ENCODE results near the gene ABCA1.
"Not testable (repeated sequence)": the region's sequence is repeated elsewhere in the genome, so short reads cannot be mapped to it uniquely, and the experiment has no call there.

The ABCA1 gene, protein sequence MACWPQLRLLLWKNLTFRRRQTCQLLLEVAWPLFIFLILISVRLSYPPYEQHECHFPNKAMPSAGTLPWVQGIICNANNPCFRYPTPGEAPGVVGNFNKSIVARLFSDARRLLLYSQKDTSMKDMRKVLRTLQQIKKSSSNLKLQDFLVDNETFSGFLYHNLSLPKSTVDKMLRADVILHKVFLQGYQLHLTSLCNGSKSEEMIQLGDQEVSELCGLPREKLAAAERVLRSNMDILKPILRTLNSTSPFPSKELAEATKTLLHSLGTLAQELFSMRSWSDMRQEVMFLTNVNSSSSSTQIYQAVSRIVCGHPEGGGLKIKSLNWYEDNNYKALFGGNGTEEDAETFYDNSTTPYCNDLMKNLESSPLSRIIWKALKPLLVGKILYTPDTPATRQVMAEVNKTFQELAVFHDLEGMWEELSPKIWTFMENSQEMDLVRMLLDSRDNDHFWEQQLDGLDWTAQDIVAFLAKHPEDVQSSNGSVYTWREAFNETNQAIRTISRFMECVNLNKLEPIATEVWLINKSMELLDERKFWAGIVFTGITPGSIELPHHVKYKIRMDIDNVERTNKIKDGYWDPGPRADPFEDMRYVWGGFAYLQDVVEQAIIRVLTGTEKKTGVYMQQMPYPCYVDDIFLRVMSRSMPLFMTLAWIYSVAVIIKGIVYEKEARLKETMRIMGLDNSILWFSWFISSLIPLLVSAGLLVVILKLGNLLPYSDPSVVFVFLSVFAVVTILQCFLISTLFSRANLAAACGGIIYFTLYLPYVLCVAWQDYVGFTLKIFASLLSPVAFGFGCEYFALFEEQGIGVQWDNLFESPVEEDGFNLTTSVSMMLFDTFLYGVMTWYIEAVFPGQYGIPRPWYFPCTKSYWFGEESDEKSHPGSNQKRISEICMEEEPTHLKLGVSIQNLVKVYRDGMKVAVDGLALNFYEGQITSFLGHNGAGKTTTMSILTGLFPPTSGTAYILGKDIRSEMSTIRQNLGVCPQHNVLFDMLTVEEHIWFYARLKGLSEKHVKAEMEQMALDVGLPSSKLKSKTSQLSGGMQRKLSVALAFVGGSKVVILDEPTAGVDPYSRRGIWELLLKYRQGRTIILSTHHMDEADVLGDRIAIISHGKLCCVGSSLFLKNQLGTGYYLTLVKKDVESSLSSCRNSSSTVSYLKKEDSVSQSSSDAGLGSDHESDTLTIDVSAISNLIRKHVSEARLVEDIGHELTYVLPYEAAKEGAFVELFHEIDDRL (N-terminal part only)

DNA sequence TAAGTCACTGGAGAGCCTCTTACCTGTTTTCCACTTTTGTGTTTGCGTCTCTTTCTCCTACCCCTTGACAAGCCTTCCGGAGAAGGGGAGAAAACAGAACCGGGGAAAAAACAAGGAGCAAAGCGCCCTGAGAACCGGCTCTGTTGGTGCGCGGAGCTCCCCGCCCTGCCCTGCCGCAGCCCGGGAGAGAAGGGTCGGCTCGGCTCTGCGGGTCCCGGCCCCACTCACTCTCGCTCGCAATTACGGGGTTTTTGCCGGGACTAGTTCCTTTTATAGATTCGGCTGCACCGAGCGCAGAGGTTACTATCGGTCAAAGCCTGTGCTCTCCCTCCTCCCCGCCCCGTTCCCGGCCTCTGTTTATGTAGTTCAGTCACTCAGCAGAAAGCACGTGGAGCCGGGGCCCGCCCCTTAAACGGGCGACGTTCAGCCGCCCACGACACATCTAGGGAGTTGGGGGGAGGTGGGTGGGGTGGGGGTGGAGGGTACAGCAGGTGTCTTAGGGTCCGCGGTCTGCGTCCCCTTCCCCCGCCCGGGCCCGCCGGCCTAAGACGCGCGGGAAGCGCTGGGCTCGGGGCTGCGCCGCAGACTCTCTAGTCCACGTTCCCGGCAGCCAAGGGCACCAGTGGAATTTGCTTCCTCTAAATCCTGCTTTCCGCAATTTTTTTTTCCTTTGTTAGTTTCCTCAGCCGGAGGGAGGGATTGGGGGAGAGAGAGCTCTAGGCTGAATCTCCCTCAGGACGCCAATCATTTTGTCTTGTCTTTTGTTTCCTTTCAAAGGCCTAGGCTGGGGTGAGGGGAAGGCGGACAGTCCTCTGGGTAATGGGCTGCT lies at the start of gene ABCA1:
TSS of gene ABCA1 (minus strand) at position 244 of the 829 bp plus-strand sequence. CDS start 24,476 bp downstream, outside the sequence.
- DNase-seq (ENCODE audit: low spot score), result peak; percentile 79

DNA sequence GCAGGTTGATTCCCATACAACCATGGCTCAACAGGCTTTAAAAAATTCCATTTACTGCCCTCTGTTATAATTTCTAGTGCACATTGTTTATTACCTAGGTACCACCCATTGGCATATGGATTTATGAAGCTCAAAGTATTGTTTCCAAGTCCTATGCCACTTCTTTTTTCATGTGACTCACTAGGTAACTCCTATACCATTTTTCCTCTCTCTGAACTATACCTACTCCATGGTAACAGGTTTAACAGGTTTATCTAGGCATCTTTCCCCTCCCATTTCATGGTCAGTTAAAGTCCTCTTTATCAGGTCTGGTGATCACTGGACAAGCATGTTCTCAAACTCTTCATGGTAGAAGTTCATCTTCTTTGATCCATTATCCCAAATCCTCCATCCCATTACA lies 49.6 kb upstream of the ABCA1 start:
- DNase-seq (ENCODE audit: low spot score), result no peak

DNA sequence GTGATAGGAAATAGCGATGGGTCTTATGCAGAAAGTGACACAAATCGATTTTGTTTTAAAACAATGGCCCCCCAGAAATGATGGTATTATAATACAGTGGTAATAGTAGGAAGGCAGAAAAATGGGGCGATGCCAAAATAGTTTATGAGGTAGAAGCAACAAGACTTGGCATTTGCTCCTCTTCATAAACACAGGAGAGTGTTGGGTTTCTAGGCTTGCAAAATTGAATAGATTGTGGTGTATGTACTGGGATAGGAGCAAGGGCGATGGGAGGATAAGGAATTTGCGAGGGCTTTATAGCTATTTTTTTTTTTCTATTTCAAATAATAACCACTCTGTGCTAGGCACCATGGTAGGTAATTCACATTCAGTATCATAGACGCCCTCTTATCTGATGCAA lies 49.2 kb upstream of the ABCA1 start:
- no peak for DNase-seq (ENCODE audit: low spot score)

DNA sequence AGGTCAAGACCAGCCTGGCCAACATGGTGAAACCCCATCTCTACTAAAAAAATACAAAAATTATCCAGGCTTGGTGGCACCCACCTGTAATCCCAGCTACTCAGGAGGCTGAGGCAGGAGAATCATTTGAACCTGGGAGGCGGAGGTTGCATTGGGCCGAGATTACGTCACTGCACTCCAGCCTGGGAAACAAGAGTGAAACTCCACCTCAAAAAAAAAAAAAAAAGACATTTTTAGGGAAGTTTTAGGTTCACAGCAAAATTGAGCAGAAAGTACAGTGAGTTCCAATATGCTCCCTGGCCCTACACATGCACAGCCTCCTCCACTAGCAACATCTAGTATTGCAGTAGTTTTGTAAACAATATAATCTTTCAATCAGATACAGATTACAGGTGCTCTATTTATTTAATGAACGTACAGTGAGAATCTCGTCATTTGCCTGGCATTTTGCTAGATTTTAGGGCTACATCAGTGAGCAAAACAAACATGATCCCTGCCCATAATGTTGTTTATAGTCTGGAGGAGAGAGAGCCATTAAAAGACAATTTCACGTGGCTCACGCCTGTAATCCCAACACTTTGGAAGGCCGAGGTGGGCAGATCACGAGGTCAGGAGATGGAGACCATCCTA lies 48.1 kb upstream of the ABCA1 start:
- DNase-seq (ENCODE audit: low spot score), result not testable (repeated sequence)

DNA sequence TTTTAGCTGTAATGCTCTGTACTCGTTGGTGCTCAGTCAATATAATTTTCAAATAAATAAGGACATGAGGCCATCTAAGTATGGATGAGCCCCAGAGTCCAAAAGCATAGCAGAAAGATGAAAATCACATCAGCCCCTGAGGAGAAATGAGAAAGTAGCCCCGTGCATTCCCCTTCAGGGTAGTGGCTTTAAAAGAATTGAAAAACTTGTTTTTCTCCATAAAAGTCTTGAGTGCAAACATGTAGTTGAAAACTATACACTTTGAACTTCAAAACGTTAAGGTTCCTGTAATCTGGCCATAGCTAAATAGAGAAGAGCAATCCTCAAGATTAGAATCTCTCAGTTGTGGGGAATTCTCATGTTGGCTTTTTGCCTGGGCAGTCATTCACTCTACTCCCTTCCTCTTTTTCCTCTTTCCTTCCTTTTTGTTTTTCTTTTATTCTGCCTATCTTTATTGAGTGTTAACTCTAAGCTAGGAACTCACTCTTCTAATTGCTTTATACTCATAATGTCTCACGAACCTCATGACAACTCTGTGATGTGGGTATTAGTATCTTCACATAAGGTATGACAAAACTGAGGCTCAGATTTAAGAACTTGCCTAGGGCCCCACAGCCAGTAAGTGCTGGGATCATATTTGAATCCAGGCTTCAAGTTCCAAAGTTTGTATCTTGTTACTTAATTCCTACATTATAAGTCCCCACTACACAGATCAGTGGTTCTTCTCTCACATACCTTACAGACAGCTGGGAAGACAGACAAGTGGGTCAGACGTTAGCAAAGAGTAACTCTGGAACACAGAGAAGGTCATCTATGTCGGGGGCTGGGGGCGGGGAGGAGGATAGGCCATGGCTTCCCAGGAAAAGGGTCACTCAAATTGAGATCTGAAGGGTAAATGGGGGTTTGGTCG lies 46.4 kb upstream of the ABCA1 start:
- no peak for DNase-seq (ENCODE audit: low spot score)

- no peak for DNase-seq (ENCODE audit: low spot score)
Observed at GRCh38 chr9:104972242-104972866, 44.4 kb upstream of the ABCA1 start.

DNA sequence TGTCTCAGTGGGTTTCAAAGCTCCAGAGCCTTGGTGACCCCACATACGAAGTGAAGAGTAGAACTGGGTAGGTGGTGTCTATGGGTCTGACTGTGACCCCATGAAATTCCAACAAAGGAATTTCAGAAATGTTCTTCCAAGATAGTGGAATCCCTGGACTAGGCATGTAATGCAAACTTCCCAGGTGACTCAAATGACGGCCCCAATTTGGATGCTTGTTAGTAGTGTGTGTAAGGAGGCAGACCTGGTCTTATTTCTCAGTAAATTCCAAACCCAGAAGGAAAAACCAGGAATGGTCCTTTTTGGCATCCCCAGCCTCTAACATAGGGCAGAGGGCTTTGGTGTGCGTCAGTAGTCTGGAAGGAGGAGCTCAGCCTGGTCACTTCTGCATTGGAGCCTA lies 43.6 kb upstream of the ABCA1 start:
- no peak for DNase-seq (ENCODE audit: low spot score)

DNA sequence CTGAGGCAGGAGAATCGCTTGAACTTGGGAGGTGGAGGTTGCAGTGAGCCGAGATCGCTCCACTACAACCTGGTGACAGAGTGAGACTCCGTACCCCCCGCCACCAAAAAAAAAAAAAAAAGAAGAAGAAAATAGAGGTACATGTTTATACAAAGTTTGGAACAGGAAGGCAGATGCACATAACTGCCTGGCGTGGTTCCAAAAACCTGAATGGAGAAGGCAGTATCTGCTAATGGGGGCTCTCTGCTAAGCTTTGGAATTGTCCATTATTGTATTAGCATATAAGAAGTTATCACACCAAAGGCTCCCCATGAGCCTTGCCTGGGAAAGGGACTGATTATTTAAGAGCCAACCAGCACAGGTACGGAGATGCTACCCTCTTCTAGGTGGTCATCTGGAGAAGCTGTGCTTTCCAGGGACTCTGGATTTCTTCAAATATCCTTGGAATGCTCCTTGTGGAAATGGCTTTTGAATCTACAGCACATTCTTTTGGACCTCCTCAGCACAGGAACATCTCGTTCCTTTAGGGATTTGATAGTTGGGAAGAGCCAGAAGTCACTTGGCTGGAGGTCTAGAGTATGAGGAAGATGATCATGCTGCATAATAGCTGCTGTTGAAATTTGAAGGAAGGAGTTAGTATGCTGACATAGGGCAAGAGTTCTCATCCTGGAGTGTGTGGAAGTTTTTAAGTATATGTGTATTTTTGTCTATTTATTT lies 42.5 kb upstream of the ABCA1 start:
- no peak for DNase-seq (ENCODE audit: low spot score)

- no peak for DNase-seq (ENCODE audit: low spot score)
Observed at GRCh38 chr9:104969116-104969515, 41.2 kb upstream of the ABCA1 start.

- peak; percentile 84 for DNase-seq (ENCODE audit: low spot score)
Observed at GRCh38 chr9:104968025-104968982, 40.3 kb upstream of the ABCA1 start.

- DNase-seq (ENCODE audit: low spot score), result no peak
Observed at GRCh38 chr9:104963076-104963475, 35.1 kb upstream of the ABCA1 start.

GRCh38 chr9:104961701-104962359 lies 33.9 kb upstream of the ABCA1 start:
- DNase-seq (ENCODE audit: low spot score), result no peak

GRCh38 chr9:104961238-104961637 lies 33.3 kb upstream of the ABCA1 start:
- peak; percentile 89 for DNase-seq (ENCODE audit: low spot score)

DNA sequence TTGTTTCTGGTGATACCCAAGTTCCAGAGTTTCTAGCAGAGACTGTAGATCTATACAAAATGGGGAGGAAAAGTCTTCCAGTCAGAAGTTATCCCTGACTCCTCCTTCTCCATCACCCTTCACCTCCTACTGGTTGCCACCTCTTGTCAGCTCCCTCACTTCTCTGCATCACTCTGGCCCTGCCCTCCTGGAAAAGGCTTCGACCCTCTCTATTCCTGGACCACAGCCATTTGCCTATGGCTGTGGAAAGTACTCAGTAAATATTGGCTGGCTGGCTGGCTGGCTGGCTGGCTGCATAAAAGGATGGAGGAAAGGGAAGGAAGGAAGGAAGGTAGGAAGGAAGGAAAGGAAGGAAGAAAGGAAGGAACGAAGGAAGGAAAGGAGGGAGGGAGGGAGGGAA lies 32.7 kb upstream of the ABCA1 start:
- DNase-seq (ENCODE audit: low spot score), result no peak

DNA sequence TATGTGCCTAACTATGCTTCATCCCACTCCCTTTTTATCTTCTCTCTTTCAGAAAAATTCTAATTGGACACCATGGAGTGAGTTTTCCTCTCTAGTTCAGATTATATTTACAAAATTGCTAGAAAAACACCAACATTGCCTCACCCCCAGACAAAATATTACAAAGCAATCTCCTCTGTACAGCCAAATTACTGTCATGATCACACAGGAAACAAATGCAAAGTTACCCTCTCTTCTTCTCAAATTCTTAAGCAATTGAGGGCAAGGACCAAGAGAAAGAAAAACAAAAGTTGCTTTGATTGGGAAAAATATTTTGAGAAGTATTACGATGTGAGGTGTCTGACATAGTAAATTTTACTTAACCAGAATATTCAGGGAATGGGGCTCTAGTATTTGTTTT lies 30.8 kb upstream of the ABCA1 start:
- no peak for DNase-seq (ENCODE audit: low spot score)

DNA sequence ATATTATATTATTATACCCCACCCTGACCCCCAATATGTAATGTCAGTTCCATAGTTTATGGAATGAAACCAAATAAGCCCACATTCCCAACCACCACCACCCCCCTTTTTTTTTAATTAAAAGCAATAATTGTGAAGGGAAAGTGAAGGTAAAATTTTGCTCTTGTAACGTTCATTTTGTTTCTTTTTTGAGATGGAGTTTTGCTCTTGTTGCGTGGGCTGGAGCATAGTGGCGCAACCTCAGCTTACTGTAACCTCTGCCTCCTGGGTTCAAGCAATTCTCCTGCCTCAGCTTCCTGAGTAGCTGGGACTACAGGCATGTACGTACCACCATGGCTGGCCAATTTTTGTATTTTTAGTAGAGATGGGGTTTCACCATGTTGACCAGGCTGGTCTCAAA lies 30.1 kb upstream of the ABCA1 start:
- not testable (repeated sequence) for DNase-seq (ENCODE audit: low spot score)

- DNase-seq (ENCODE audit: low spot score), result no peak
Observed at GRCh38 chr9:104951487-104951886, 23.5 kb upstream of the ABCA1 start.

Measured in COLO829 (cell line).